Cardiac muscle cell (in vitro differentiated cells and primary cell): Measurements from ENCODE around the gene JARID2. TPM values are rescaled to one million over a fixed set of nuclear protein-coding genes. Genes with fewer than 3 reads are reported as not detected.

Experiments
- DNase-seq, 2 donors: peaks; one replicate each; pipeline versions ENCODE4 v3.0.0 to v3.0.0-alpha.2; 2010 to 2017; ENCODE audit warnings: low read depth in 1 of 2, low spot score in 1 of 2
- H3K27ac ChIP-seq: fragments of 200-600 bp; sonication (generic); 2 replicates; pipeline ENCODE4 v1.5.1; 2016
- H3K27me3 ChIP-seq: fragments of 200-600 bp; sonication (generic); 2 replicates; pipeline ENCODE4 v1.6.0; 2016; ENCODE audit warnings: control low read depth
- H3K36me3 ChIP-seq: fragments of 200-600 bp; sonication (generic); 2 replicates; pipeline ENCODE4 v1.5.1; 2016; ENCODE audit warnings: control low read depth
- H3K4me1 ChIP-seq: fragments of 200-600 bp; sonication (generic); 2 replicates; pipeline ENCODE4 v1.8.1; 2017; ENCODE audit warnings: low read depth, mild to moderate bottlenecking, mixed run types
- H3K4me3 ChIP-seq: fragments of 200-600 bp; sonication (generic); 2 replicates; pipeline ENCODE4 v1.5.1; 2016; ENCODE audit warnings: mild to moderate bottlenecking
- H3K9me3 ChIP-seq: fragments of 200-600 bp; sonication (generic); 2 replicates; pipeline ENCODE4 v1.5.1; 2017; ENCODE audit warnings: low read depth, mild to moderate bottlenecking, control low read depth
- polyA plus RNA-seq: library from polyadenylated mRNA; unstranded; fragments of >200 nt; fragmentation: Nextera tagmentation; extraction: Ambion mirVana; gene quantifications from 2 replicates; pipeline ENCODE4 v1.2.1, GENCODE V29; 2016
- total RNA-seq: library from RNA; depleted of rRNA; stranded (reverse); fragments of >200 nt; gene quantifications from 2 replicates; pipeline ENCODE4 v1.2.3, GENCODE V29; 2016
- TF ChIP-seq, protein P1 (sequence below): IDR thresholded peaks from 2 replicates; pipeline ENCODE4 v1.5.1; 2012; ENCODE audit warnings: low read depth, mild to moderate bottlenecking, low read length

Gene JARID2
- total and polyA plus RNA-seq, 2 experiments from 2014 or later = 9.7 to 26.4 TPM

GRCh38 chr6:15243910-15244619 lies 1.8 kb upstream of the JARID2 start:
- Histone ChIP-seq H3K36me3 (no peaks in the 10 kb centered on the region), H3K4me1 (peaks cover 9% of the 10 kb centered on the region), H3K9me3 (no peaks in the 10 kb centered on the region), H3K4me3 (peak overlapping the region; percentile 81), H3K27me3 (no peaks in the 10 kb centered on the region), H3K27ac (peak overlapping the region; percentile 95)
- TF ChIP-seq, protein P1, sequence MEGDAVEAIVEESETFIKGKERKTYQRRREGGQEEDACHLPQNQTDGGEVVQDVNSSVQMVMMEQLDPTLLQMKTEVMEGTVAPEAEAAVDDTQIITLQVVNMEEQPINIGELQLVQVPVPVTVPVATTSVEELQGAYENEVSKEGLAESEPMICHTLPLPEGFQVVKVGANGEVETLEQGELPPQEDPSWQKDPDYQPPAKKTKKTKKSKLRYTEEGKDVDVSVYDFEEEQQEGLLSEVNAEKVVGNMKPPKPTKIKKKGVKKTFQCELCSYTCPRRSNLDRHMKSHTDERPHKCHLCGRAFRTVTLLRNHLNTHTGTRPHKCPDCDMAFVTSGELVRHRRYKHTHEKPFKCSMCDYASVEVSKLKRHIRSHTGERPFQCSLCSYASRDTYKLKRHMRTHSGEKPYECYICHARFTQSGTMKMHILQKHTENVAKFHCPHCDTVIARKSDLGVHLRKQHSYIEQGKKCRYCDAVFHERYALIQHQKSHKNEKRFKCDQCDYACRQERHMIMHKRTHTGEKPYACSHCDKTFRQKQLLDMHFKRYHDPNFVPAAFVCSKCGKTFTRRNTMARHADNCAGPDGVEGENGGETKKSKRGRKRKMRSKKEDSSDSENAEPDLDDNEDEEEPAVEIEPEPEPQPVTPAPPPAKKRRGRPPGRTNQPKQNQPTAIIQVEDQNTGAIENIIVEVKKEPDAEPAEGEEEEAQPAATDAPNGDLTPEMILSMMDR = no peak
- peak in 1 of 2 donors; percentile 34 for DNase-seq

- peak overlapping the region; percentile 81 for H3K4me3 ChIP-seq
- H3K36me3 ChIP-seq = no peaks in the 10 kb centered on the region
- H3K27ac ChIP-seq = peak overlapping the region; percentile 95
- peak; percentile 86 to 89 for DNase-seq
- TF ChIP-seq, protein P1 = no peak
- H3K4me1 ChIP-seq = peaks cover 9% of the 10 kb centered on the region
- no peaks in the 10 kb centered on the region for H3K9me3 ChIP-seq
- no peaks in the 10 kb centered on the region for H3K27me3 ChIP-seq
Measured at GRCh38 chr6:15244620-15245360, 1.1 kb upstream of the JARID2 start.

DNA sequence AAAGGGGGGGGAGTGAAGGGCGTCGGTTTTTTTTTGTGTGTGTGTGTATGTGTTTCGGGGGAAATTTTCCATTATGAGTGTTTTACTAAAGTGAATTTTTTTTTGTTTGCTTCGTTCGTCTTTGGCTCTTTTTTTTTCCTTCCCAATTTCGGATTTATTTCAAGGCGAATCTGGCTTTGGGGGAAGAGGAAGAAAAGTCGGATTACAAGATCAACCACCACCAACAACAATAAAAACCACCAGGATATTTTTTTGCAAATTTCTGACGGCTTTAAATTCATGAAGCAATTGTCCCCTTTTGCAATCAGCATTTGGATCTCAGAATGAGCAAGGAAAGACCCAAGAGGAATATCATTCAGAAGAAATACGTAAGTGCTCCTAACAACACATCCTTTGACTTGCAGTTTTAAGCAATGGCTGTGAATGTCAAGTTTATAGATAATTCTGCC lies 372 bp downstream of the JARID2 start:
- H3K27ac ChIP-seq = peak overlapping the region; percentile 20

GRCh38 chr6:15246666-15247499 lies 1.0 kb downstream of the JARID2 start:
- H3K27ac ChIP-seq = peak overlapping the region; percentile 20
- peaks cover 6% of the 10 kb centered on the region for H3K4me1 ChIP-seq
- DNase-seq = no peak

More for the DNA sequence above, 372 bp downstream of the JARID2 start:
- peak overlapping the region; percentile 81 for H3K4me3 ChIP-seq
- H3K4me1 ChIP-seq = peaks cover 5% of the 10 kb centered on the region
- peak in 1 of 2 donors; percentile 29 for DNase-seq
- no peaks in the 10 kb centered on the region for H3K27me3 ChIP-seq
- no peaks in the 10 kb centered on the region for H3K36me3 ChIP-seq
- TF ChIP-seq, protein P1 = no peak
- no peaks in the 10 kb centered on the region for H3K9me3 ChIP-seq

More at GRCh38 chr6:15246666-15247499, 1.0 kb downstream of the JARID2 start:
- no peaks in the 10 kb centered on the region for H3K36me3 ChIP-seq
- H3K4me3 ChIP-seq = peak overlapping the region; percentile 81
- TF ChIP-seq, protein P1 = no peak
- no peaks in the 10 kb centered on the region for H3K27me3 ChIP-seq
- H3K9me3 ChIP-seq = no peaks in the 10 kb centered on the region
